Liver (tissue), 9 donors: ENCODE measurements around the gene PPM1A. TPM values are rescaled to one million over a fixed set of nuclear protein-coding genes. Genes with fewer than 3 reads are reported as not detected.

Experiments
- DNase-seq: peaks from one replicate; pipeline ENCODE4 v3.0.0-alpha.2; 2017; ENCODE audit warnings: low spot score
- H3K27ac ChIP-seq, 2 donors: one replicate each; pipeline ENCODE4 v1.7.0; 2013; ENCODE audit warnings: inconsistent platforms in 2 of 2, low read length in 2 of 2, control low read depth in 1 of 2, low read depth in 1 of 2, mild to moderate bottlenecking in 1 of 2
- H3K27me3 ChIP-seq, 4 donors: one replicate each; pipeline versions ENCODE4 v1.6.1 to v1.7.0; 2013; ENCODE audit warnings: low read length in 3 of 4, inconsistent platforms in 1 of 4, mild to moderate bottlenecking in 1 of 4, moderate library complexity in 1 of 4; ENCODE audit not compliant: control insufficient read depth in 4 of 4, insufficient read depth in 4 of 4
- H3K36me3 ChIP-seq, 4 donors: one replicate each; pipeline versions ENCODE4 v1.6.1 to v1.7.0; 2013; ENCODE audit warnings: low read length in 3 of 4, mild to moderate bottlenecking in 3 of 4, low read depth in 1 of 4, moderate library complexity in 1 of 4; ENCODE audit not compliant: control insufficient read depth in 4 of 4, insufficient read depth in 3 of 4
- H3K4me1 ChIP-seq, 4 donors: one replicate each; pipeline versions ENCODE4 v1.6.1 to v1.7.0; 2013; ENCODE audit warnings: low read length in 3 of 4, mild to moderate bottlenecking in 3 of 4, moderate library complexity in 1 of 4; ENCODE audit not compliant: control insufficient read depth in 4 of 4, insufficient read depth in 4 of 4
- H3K4me3 ChIP-seq, 3 donors: one replicate each; pipeline versions ENCODE4 v1.6.1 to v1.7.0; 2013; ENCODE audit warnings: low read length in 3 of 3, control low read depth in 1 of 3, low read depth in 1 of 3, mild to moderate bottlenecking in 1 of 3
- H3K9ac ChIP-seq, 2 donors: one replicate each; pipeline ENCODE4 v1.7.0; 2013; ENCODE audit warnings: low read length in 2 of 2, mild to moderate bottlenecking in 2 of 2, moderate library complexity in 2 of 2, control low read depth in 1 of 2, low read depth in 1 of 2
- H3K9me3 ChIP-seq, 4 donors: one replicate each; pipeline versions ENCODE4 v1.6.1 to v1.7.0; 2013; ENCODE audit warnings: low read length in 3 of 4; ENCODE audit not compliant: control insufficient read depth in 4 of 4
- ATF3 ChIP-seq: IDR thresholded peaks from 2 replicates; pipeline ENCODE4 v1.6.1; 2016; ENCODE audit warnings: antibody characterized with exemption
- FOXA2 ChIP-seq: IDR thresholded peaks from 2 replicates; pipeline ENCODE4 v1.6.1; 2016; ENCODE audit warnings: antibody characterized with exemption
- HNF4A ChIP-seq, 2 donors: conservative IDR thresholded peaks; 2 replicates each; pipeline ENCODE4 v1.6.1; 2016; ENCODE audit warnings: antibody characterized with exemption in 2 of 2, mild to moderate bottlenecking in 2 of 2
- HNF4G ChIP-seq: IDR thresholded peaks from 2 replicates; pipeline ENCODE4 v1.6.1; 2016; ENCODE audit warnings: antibody characterized with exemption
- JUND ChIP-seq, 2 donors: IDR thresholded peaks; 2 replicates each; pipeline ENCODE4 v1.6.1; 2016; ENCODE audit warnings: antibody characterized with exemption in 2 of 2
- MAX ChIP-seq: IDR thresholded peaks from 2 replicates; pipeline ENCODE4 v1.6.1; 2016; ENCODE audit warnings: antibody characterized with exemption
- RAD21 ChIP-seq, 2 donors: IDR thresholded peaks; 2 replicates each; pipeline ENCODE4 v1.6.1; 2016; ENCODE audit warnings: antibody characterized with exemption in 2 of 2, mild to moderate bottlenecking in 2 of 2
- REST ChIP-seq: IDR thresholded peaks from 2 replicates; pipeline ENCODE4 v1.6.1; 2016; ENCODE audit warnings: antibody characterized with exemption, mild to moderate bottlenecking
- SP1 ChIP-seq: IDR thresholded peaks from 2 replicates; pipeline ENCODE4 v1.6.1; 2018; ENCODE audit warnings: antibody characterized with exemption, mild to moderate bottlenecking
- TAF1 ChIP-seq: conservative IDR thresholded peaks from 2 replicates; pipeline ENCODE4 v1.6.1; 2016; ENCODE audit warnings: antibody characterized with exemption, mild to moderate bottlenecking
- YY1 ChIP-seq: IDR thresholded peaks from 2 replicates; pipeline ENCODE4 v1.6.1; 2016; ENCODE audit warnings: antibody characterized with exemption, mild to moderate bottlenecking
- ZBTB33 ChIP-seq: IDR thresholded peaks from 2 replicates; pipeline ENCODE4 v1.6.1; 2016; ENCODE audit warnings: antibody characterized with exemption
- WGBS: extraction: QIAGEN DNeasy Blood & Tissue Kit; methylation state at CpG from one replicate; pipeline ENCODE4 v1.1.7; 2013; 5-methylcytosine and 5-hydroxymethylcytosine counted together
- polyA plus RNA-seq, 2 donors: library from polyadenylated mRNA; stranded (reverse) in 1 of 2; unstranded in 1 of 2; fragments of 200-250 nt in 1 of 2; fragments of >200 nt in 1 of 2; fragmentation: Nextera tagmentation in 1 of 2; extraction: Ambion mirVana in 1 of 2; gene quantifications; one replicate each; pipeline versions ENCODE4 v1.2.1 to v1.2.3, GENCODE V29; 2013 to 2015
- total RNA-seq, 2 donors: library from RNA; depleted of rRNA; stranded (reverse); fragments of >200 nt; gene quantifications; one replicate each; pipeline ENCODE4 v1.2.3, GENCODE V29; 2014
- donor health status: healthy.
- donor health status: healthy.
- donor health status: healthy.
- donor health status: healthy.
- donor health status: healthy.

The PPM1A gene
- total and polyA plus RNA-seq, 4 donors: 23.0 to 43.2 (median 29.5) TPM

- no peak for TF ChIP-seq ZBTB33
- TF ChIP-seq SP1: no peak
- no peak for TF ChIP-seq HNF4A (conservative IDR thresholded peaks at IDR 0.05)
- TF ChIP-seq ATF3: no peak
These were observed 22.7 kb upstream of the PPM1A start (continued) for GRCh38 chr14:60226298-60226697.

- Histone ChIP-seq H3K9me3 (no peaks in the 10 kb centered on the region), H3K27me3 (no peaks in the 10 kb centered on the region), H3K27ac (no peak overlapping the region), H3K9ac (no peak overlapping the region), H3K4me3 (no peak overlapping the region), H3K4me1 (peaks cover 0 to 7% (median 3%) of the 10 kb centered on the region in 4 donors), H3K36me3 (no peaks in the 10 kb centered on the region)
- DNase-seq: no peak
- TF ChIP-seq JUND (IDR thresholded peaks at IDR 0.05) (no peak), HNF4G (no peak), YY1 (no peak), MAX (no peak), ATF3 (no peak), RAD21 (IDR thresholded peaks at IDR 0.05) (no peak), SP1 (no peak), TAF1 (no peak)
- 96% methylated on average over 1 of the region's 1 CpG for WGBS
These were observed 21.7 kb upstream of the PPM1A start for GRCh38 chr14:60227291-60227690.

GRCh38 chr14:60229614-60230013, 19.4 kb upstream of the PPM1A start:
- Histone ChIP-seq H3K27me3 (no peaks in the 10 kb centered on the region), H3K4me3 (no peak overlapping the region), H3K9me3 (no peaks in the 10 kb centered on the region), H3K9ac (no peak overlapping the region), H3K4me1 (no peaks in the 10 kb centered on the region), H3K27ac (no peak overlapping the region), H3K36me3 (no peaks in the 10 kb centered on the region)
- no peak for DNase-seq
- no peak for TF ChIP-seq RAD21 (IDR thresholded peaks at IDR 0.05)
- no peak for TF ChIP-seq REST
- TF ChIP-seq FOXA2: no peak
